Lower leg skin (tissue), 3 donors: ENCODE results near the gene CLEC16A.

Source experiments
- CTCF ChIP-seq, 3 donors: fragments of 450-650 bp; IDR thresholded peaks; one replicate each; pipeline ENCODE4 v1.5.1; 2016; ENCODE audit warnings: antibody characterized with exemption in 3 of 3, mild to moderate bottlenecking in 3 of 3, moderate library complexity in 2 of 3
- POLR2A ChIP-seq, 2 donors: fragments of 450-650 bp; IDR thresholded peaks; one replicate each; pipeline ENCODE4 v1.6.1; 2016 to 2017; ENCODE audit warnings: antibody characterized with exemption in 2 of 2, mild to moderate bottlenecking in 1 of 2, moderate library complexity in 1 of 2

- no peak for TF ChIP-seq CTCF (IDR thresholded peaks at IDR 0.05)
- no peak for TF ChIP-seq POLR2A (IDR thresholded peaks at IDR 0.05)
Measured at GRCh38 chr16:10950393-10950792, 6.0 kb downstream of the CLEC16A start.
